ENCODE measurements around the gene DKK3. TPM values are rescaled to one million over a fixed set of nuclear protein-coding genes. Genes with fewer than 3 reads are reported as not detected.

The DKK3 gene
- total and polyA plus RNA-seq, 7 donors: 2.8 to 10.5 (median 4.1) TPM

GRCh38 chr11:11913395-11913794, 95.0 kb downstream of the DKK3 start:
- no peaks in the 10 kb centered on the region for H3K9me3 ChIP-seq
- DNase-seq (no peak), ATAC-seq (peak in 1 of 4 donors; percentile 39)
- H3K36me3 ChIP-seq (ENCODE audit: insufficient read depth in 1 of 2, low read depth in 1 of 2): peaks cover 0 to 26% of the 10 kb centered on the region in 2 donors
- intact Hi-C loops (cut with DNase I): no loop called here
- H3K4me1 ChIP-seq: peaks cover 11% of the 10 kb centered on the region
- no peaks in the 10 kb centered on the region for H3K27me3 ChIP-seq (ENCODE audit: insufficient read depth in 3 of 3, low read length in 2 of 3)
- 94 to 97% (median 94%) methylated on average over 1 of the region's 1 CpG for WGBS, 3 donors
- H3K27ac ChIP-seq: peak overlapping the region; percentile 20
- no peak for TF ChIP-seq CTCF (IDR thresholded peaks at IDR 0.05)
- H3K4me3 ChIP-seq: no peak overlapping the region

Other genes starting within 250 kb of the DKK3 start
- gene USP47, start 166.7 kb downstream of the DKK3 start, total RNA-seq: 100 to 1,000 TPM in 2 of 4 donors, 10 to 100 TPM in 2; 73.1 to 108 (median 90.6) TPM
- 100 to 1,000 TPM in 1 of 3 donors, 10 to 100 TPM in 2; 31.3 to 132 (median 57.3) TPM for gene USP47, start 166.7 kb downstream of the DKK3 start, polyA plus RNA-seq
- 10 to 100 TPM; 14.0 to 45.7 (median 29.0) TPM for gene MICAL2, start 102.0 kb upstream of the DKK3 start, total RNA-seq
- 10 to 100 TPM in 2 of 3 donors, 1 to 10 TPM in 1; 6.8 to 15.0 (median 11.7) TPM for gene MICAL2, start 102.0 kb upstream of the DKK3 start, polyA plus RNA-seq